ENCODE measurements around the gene DEK. TPM values are rescaled to one million over a fixed set of nuclear protein-coding genes. Genes with fewer than 3 reads are reported as not detected.

The DEK gene
- total and polyA plus RNA-seq, 2 donors (not counting 1 experiment from before 2014, with no cell fraction given) = 13.6 to 114 TPM

DNA sequence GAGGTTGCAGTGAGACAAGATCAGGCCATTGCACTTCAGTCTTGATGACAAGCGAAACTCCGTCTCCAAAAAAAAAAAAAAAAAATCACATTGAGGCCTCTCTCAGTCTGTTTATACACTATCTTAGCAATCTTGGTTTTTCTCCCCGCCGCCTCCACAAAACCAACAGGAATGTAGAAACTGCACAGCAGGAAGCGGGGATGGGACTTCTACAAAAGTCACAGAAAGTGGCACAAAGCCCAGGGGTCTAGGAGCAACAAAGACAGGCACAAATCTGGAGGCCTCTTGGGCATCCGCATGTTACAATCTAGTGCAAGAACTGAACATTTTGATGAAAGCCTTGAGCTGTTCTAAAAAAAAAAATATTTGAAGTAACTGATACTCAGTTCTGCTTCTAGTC, 60.5 kb downstream of the DEK start:
- H3K27me3 Mint-ChIP-seq = no peaks in the 10 kb centered on the region
- Histone ChIP-seq H3K9ac (ENCODE audit: low read length) (no peak overlapping the region), H3K36me3 (replicated peaks in 1 of 2; ENCODE audit: control extremely low read depth in 1 of 2, control insufficient read depth in 1 of 2, extremely low read depth in 1 of 2, insufficient read depth in 2 of 2, low read length in 1 of 2) (peaks cover 19 to 66% of the 10 kb centered on the region in 2 experiments), H3K79me2 (ENCODE audit: control insufficient read depth, insufficient read depth, low read length) (no peaks in the 10 kb centered on the region), H3K27me3 (replicated peaks in 1 of 4; ENCODE audit: control extremely low read depth in 1 of 4, control insufficient read depth in 3 of 4, insufficient read depth in 4 of 4, low read length in 3 of 4) (no peaks in the 10 kb centered on the region), H3K4me3 (ENCODE audit: control extremely low read depth in 1 of 5, extremely low read depth in 1 of 5, insufficient read depth in 1 of 5, low read depth in 2 of 5, low read length in 4 of 5) (no peak overlapping the region), H3K4me1 (ENCODE audit: control insufficient read depth in 2 of 2, insufficient read depth in 2 of 2, low read length in 2 of 2) (no peaks in the 10 kb centered on the region), H3K9me3 (ENCODE audit: control extremely low read depth in 1 of 3, control insufficient read depth in 2 of 3, insufficient read depth in 1 of 3, low read length in 2 of 3) (no peaks in the 10 kb centered on the region), H3K4me2 (replicated peaks; ENCODE audit: low read depth, low read length, poor library complexity, severe bottlenecking) (no peak overlapping the region), H3K27ac (ENCODE audit: low read length in 2 of 2) (no peak overlapping the region), H2AFZ (ENCODE audit: insufficient read depth, low read depth, low read length, poor library complexity, severe bottlenecking) (no peak overlapping the region), H4K20me1 (ENCODE audit: control insufficient read depth, insufficient read depth, low read length, poor library complexity, severe bottlenecking) (no peaks in the 10 kb centered on the region)
- H3K9me3 Mint-ChIP-seq (ENCODE audit: insufficient read depth) = no peaks in the 10 kb centered on the region
- 96% methylated on average over 6 of the region's 6 CpGs for WGBS (ENCODE audit: insufficient coverage)
- H3K4me1 Mint-ChIP-seq = no peaks in the 10 kb centered on the region
- ChIA-PET CTCF (no interaction called here), POLR2A (no interaction called here)
- TF ChIP-seq EZH2 (IDR thresholded peaks at IDR 0.05; ENCODE audit: borderline replicate concordance, insufficient read depth, low read depth, low read length, poor library complexity, severe bottlenecking) = no peak
- no peak for TF ChIP-seq CTCF (IDR thresholded peaks at IDR 0.05)
- H3K27ac Mint-ChIP-seq = no peak overlapping the region
- ATAC-seq (ENCODE audit: low read depth) (no peak), DNase-seq (no peak)
- no peak overlapping the region for H3K4me3 Mint-ChIP-seq
- intact Hi-C loops (cut with micrococcal nuclease) = no loop called here

- H3K4me3 ChIP-seq (ENCODE audit: control extremely low read depth in 1 of 5, extremely low read depth in 1 of 5, insufficient read depth in 1 of 5, low read depth in 2 of 5, low read length in 4 of 5) = no peak overlapping the region
- DNase-seq (no peak), ATAC-seq (ENCODE audit: low read depth) (no peak)
- no peak overlapping the region for H3K9ac ChIP-seq (ENCODE audit: low read length)
- CTCF ChIA-PET = interaction anchor here (0.6 kb wide), 1 partner anchor 123 kb away, joined by 3 read pairs; no protein-coding TSS in a partner anchor
- Mint-ChIP-seq H3K9me3 (ENCODE audit: insufficient read depth) (no peaks in the 10 kb centered on the region), H3K4me3 (no peak overlapping the region), H3K4me1 (peaks cover 5% of the 10 kb centered on the region), H3K27ac (no peak overlapping the region), H3K27me3 (no peaks in the 10 kb centered on the region)
- H3K4me1 ChIP-seq (ENCODE audit: control insufficient read depth in 2 of 2, insufficient read depth in 2 of 2, low read length in 2 of 2) = peaks cover 0 to under 1% of the 10 kb centered on the region in 2 donors
- POLR2A ChIA-PET = interaction anchor here (0.6 to 0.7 kb wide), 2 partner anchors 194 to 484 kb away, joined by 3 to 6 read pairs; no protein-coding TSS in a partner anchor
- TF ChIP-seq EZH2 (IDR thresholded peaks at IDR 0.05; ENCODE audit: borderline replicate concordance, insufficient read depth, low read depth, low read length, poor library complexity, severe bottlenecking) = no peak
- no peak for TF ChIP-seq CTCF (IDR thresholded peaks at IDR 0.05)
- intact Hi-C loops (cut with micrococcal nuclease) = no loop called here
- no peak overlapping the region for H3K27ac ChIP-seq (ENCODE audit: low read length in 2 of 2)
- no peaks in the 10 kb centered on the region for H3K27me3 ChIP-seq (replicated peaks in 1 of 4; ENCODE audit: control extremely low read depth in 1 of 4, control insufficient read depth in 3 of 4, insufficient read depth in 4 of 4, low read length in 3 of 4)
- H3K9me3 ChIP-seq (ENCODE audit: control extremely low read depth in 1 of 3, control insufficient read depth in 2 of 3, insufficient read depth in 1 of 3, low read length in 2 of 3) = no peaks in the 10 kb centered on the region
- 100% methylated on average over 2 of the region's 3 CpGs for WGBS (ENCODE audit: insufficient coverage)
- H3K79me2 ChIP-seq (ENCODE audit: control insufficient read depth, insufficient read depth, low read length) = peaks cover 3% of the 10 kb centered on the region
- peaks cover 6 to 34% of the 10 kb centered on the region in 2 experiments for H3K36me3 ChIP-seq (replicated peaks in 1 of 2; ENCODE audit: control extremely low read depth in 1 of 2, control insufficient read depth in 1 of 2, extremely low read depth in 1 of 2, insufficient read depth in 2 of 2, low read length in 1 of 2)
- no peaks in the 10 kb centered on the region for H4K20me1 ChIP-seq (ENCODE audit: control insufficient read depth, insufficient read depth, low read length, poor library complexity, severe bottlenecking)
- no peak overlapping the region for H2AFZ ChIP-seq (ENCODE audit: insufficient read depth, low read depth, low read length, poor library complexity, severe bottlenecking)
- no peak overlapping the region for H3K4me2 ChIP-seq (replicated peaks; ENCODE audit: low read depth, low read length, poor library complexity, severe bottlenecking)
Observed at GRCh38 chr6:18192026-18192425, 72.3 kb downstream of the DEK start.
